ENCODE measurements around the gene EPHA6. TPM values are rescaled to one million over a fixed set of nuclear protein-coding genes. Genes with fewer than 3 reads are reported as not detected.

EPHA6 gene
- total RNA-seq, 1 donor from 2014 or later, result 0.11 TPM

DNA sequence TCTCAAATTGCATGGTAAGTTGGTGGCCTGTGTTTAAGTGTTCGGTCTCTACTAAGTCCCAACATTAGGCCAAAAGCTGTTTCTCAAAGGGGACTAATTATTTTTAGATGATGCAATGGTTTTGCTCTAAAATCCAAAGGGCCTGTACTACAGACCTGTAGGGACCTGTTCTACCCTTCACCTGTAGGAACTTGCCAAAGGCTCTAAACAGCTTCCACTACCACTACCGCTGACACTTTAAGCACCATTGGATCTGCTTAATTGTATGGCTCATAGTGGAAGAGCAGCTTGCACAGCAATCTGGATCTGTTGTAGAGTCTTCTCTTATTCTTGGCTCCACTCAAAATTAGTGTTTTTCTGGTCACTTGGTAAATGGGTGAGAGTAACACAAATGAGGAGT is 346.8 kb downstream of the EPHA6 start:
- H3K27ac ChIP-seq, result no peak overlapping the region
- H3K9me3 ChIP-seq (ENCODE audit: low read depth), result no peaks in the 10 kb centered on the region
- H3K4me2 ChIP-seq, result no peak overlapping the region
- TF ChIP-seq EZH2phosphoT487 (IDR thresholded peaks at IDR 0.05) (no peak), EZH2 (IDR thresholded peaks at IDR 0.05) (no peak)
- TF ChIP-seq, protein P1, sequence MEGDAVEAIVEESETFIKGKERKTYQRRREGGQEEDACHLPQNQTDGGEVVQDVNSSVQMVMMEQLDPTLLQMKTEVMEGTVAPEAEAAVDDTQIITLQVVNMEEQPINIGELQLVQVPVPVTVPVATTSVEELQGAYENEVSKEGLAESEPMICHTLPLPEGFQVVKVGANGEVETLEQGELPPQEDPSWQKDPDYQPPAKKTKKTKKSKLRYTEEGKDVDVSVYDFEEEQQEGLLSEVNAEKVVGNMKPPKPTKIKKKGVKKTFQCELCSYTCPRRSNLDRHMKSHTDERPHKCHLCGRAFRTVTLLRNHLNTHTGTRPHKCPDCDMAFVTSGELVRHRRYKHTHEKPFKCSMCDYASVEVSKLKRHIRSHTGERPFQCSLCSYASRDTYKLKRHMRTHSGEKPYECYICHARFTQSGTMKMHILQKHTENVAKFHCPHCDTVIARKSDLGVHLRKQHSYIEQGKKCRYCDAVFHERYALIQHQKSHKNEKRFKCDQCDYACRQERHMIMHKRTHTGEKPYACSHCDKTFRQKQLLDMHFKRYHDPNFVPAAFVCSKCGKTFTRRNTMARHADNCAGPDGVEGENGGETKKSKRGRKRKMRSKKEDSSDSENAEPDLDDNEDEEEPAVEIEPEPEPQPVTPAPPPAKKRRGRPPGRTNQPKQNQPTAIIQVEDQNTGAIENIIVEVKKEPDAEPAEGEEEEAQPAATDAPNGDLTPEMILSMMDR (IDR thresholded peaks at IDR 0.05), result no peak
- no peaks in the 10 kb centered on the region for H3K27me3 Mint-ChIP-seq (ENCODE audit: insufficient read depth, low read depth)
- no peak for DNase-seq (ENCODE audit: low spot score)
- H3K9ac ChIP-seq, result no peak overlapping the region
- H3K4me3 ChIP-seq, result no peak overlapping the region
- H3K9me3 Mint-ChIP-seq, result peaks cover 2% of the 10 kb centered on the region
- H3K36me3 ChIP-seq, result no peaks in the 10 kb centered on the region
- no peak overlapping the region for H3K27ac Mint-ChIP-seq
- no peak overlapping the region for H3K4me3 Mint-ChIP-seq
- H2AFZ ChIP-seq (replicated peaks), result no peak overlapping the region
- H3F3A ChIP-seq (ENCODE audit: low read depth), result no peaks in the 10 kb centered on the region
- no peaks in the 10 kb centered on the region for H3K36me3 Mint-ChIP-seq
- H3K79me2 ChIP-seq (ENCODE audit: low read depth), result no peaks in the 10 kb centered on the region
- no peaks in the 10 kb centered on the region for H4K20me1 ChIP-seq (ENCODE audit: low read depth)
- H3K4me1 Mint-ChIP-seq, result no peaks in the 10 kb centered on the region
- no peaks in the 10 kb centered on the region for H3K27me3 ChIP-seq
- H3K4me1 ChIP-seq, result no peaks in the 10 kb centered on the region

DNA sequence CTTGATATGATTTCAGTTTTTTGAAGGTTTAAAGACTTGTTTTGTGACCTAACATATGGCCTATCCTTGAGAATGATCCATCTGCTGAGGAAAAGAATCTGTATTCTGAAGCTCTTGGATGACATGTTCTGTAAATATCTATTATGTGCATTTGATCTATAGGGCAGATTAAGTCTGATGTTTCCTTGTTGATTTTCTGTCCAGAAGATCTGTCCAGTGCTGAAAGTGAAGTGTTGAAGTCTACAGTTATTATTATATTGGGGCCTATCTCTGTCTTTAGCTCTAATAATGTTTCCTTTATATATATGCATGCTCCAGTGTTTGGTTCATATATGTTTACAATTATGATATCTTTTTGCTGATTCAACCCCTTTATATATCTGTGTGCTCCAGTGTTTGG is 362.8 kb downstream of the EPHA6 start:
- TF ChIP-seq, protein P1 (IDR thresholded peaks at IDR 0.05), result no peak
- TF ChIP-seq EZH2 (IDR thresholded peaks at IDR 0.05) (no peak), EZH2phosphoT487 (IDR thresholded peaks at IDR 0.05) (no peak)
- Mint-ChIP-seq H3K9me3 (peaks cover 11% of the 10 kb centered on the region), H3K36me3 (no peaks in the 10 kb centered on the region), H3K4me3 (no peak overlapping the region), H3K27ac (no peak overlapping the region), H3K27me3 (ENCODE audit: insufficient read depth, low read depth) (no peaks in the 10 kb centered on the region), H3K4me1 (peaks cover 4% of the 10 kb centered on the region)
- Histone ChIP-seq H3K4me3 (no peak overlapping the region), H3F3A (ENCODE audit: low read depth) (no peaks in the 10 kb centered on the region), H3K27me3 (no peaks in the 10 kb centered on the region), H3K4me2 (no peak overlapping the region), H3K4me1 (no peaks in the 10 kb centered on the region), H3K9ac (no peak overlapping the region), H3K27ac (no peak overlapping the region), H3K36me3 (peaks cover 6% of the 10 kb centered on the region), H3K9me3 (ENCODE audit: low read depth) (no peaks in the 10 kb centered on the region), H2AFZ (replicated peaks) (no peak overlapping the region), H4K20me1 (ENCODE audit: low read depth) (no peaks in the 10 kb centered on the region), H3K79me2 (ENCODE audit: low read depth) (no peaks in the 10 kb centered on the region)
- no peak for DNase-seq (ENCODE audit: low spot score)

DNA sequence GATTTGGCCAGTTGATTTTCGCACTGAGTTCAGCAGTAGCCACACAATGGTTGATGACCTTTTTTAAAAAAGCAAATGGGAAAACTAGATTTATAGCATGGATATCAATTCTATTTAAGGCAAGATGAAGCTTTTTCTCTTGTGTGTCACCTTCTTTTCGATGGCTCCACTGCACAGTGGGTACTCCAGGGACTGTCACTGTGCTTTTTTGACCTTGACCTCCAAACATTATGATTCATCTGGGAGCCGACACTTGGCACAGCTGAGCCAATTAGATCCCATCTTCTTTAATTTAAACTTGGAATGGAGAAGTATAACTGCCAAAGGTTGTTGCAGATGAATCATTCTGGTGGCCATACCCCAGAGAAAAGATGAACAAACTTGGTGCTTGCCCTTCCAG is 367.3 kb downstream of the EPHA6 start:
- Mint-ChIP-seq H3K4me3 (no peak overlapping the region), H3K27me3 (ENCODE audit: insufficient read depth, low read depth) (peaks cover 2% of the 10 kb centered on the region), H3K4me1 (peaks cover 4% of the 10 kb centered on the region), H3K36me3 (no peaks in the 10 kb centered on the region), H3K9me3 (peaks cover 5% of the 10 kb centered on the region), H3K27ac (no peak overlapping the region)
- no peak overlapping the region for H3K4me3 ChIP-seq
- no peaks in the 10 kb centered on the region for H3F3A ChIP-seq (ENCODE audit: low read depth)
- DNase-seq (ENCODE audit: low spot score), result no peak
- no peak overlapping the region for H3K4me2 ChIP-seq
- H3K36me3 ChIP-seq, result peaks cover 6% of the 10 kb centered on the region
- H3K27ac ChIP-seq, result no peak overlapping the region
- H3K9me3 ChIP-seq (ENCODE audit: low read depth), result no peaks in the 10 kb centered on the region
- no peak overlapping the region for H3K9ac ChIP-seq
- no peaks in the 10 kb centered on the region for H4K20me1 ChIP-seq (ENCODE audit: low read depth)
- no peaks in the 10 kb centered on the region for H3K27me3 ChIP-seq
- H2AFZ ChIP-seq (replicated peaks), result no peak overlapping the region
- H3K4me1 ChIP-seq, result no peaks in the 10 kb centered on the region
- no peak for TF ChIP-seq EZH2phosphoT487 (IDR thresholded peaks at IDR 0.05)
- no peak for TF ChIP-seq EZH2 (IDR thresholded peaks at IDR 0.05)
- TF ChIP-seq, protein P1 (IDR thresholded peaks at IDR 0.05), result no peak
- no peaks in the 10 kb centered on the region for H3K79me2 ChIP-seq (ENCODE audit: low read depth)

Data from neural progenitor cell (in vitro differentiated cells).